UCSD-AML1 (cell line): Measurements from ENCODE around the gene ITIH5.

ENCODE experiments used
- DNase-seq: peaks from one replicate; lab custom pipeline; 2025; ENCODE audit not compliant: unreplicated experiment; lab: John Stamatoyannopoulos, UW

Gene ITIH5

GRCh38 chr10:7635408-7636125 lies 31.2 kb downstream of the ITIH5 start:
- no peak for DNase-seq

- DNase-seq: no peak
Observed at GRCh38 chr10:7634142-7634894, 32.4 kb downstream of the ITIH5 start.

GRCh38 chr10:7626283-7626682 lies 40.5 kb downstream of the ITIH5 start:
- no peak for DNase-seq

- no peak for DNase-seq
Observed at GRCh38 chr10:7625836-7626235, 40.9 kb downstream of the ITIH5 start.

- no peak for DNase-seq
Observed at GRCh38 chr10:7625009-7625408, 41.8 kb downstream of the ITIH5 start.

- peak; percentile 22 for DNase-seq
Observed at GRCh38 chr10:7622969-7623368, 43.8 kb downstream of the ITIH5 start.

- DNase-seq: no peak
Observed at GRCh38 chr10:7618461-7618860, 48.3 kb downstream of the ITIH5 start.

GRCh38 chr10:7611909-7612308 lies 54.9 kb downstream of the ITIH5 start:
- DNase-seq: no peak

GRCh38 chr10:7610651-7611389 lies 55.9 kb downstream of the ITIH5 start:
- no peak for DNase-seq

GRCh38 chr10:7610026-7610425 lies 56.7 kb downstream of the ITIH5 start:
- DNase-seq: no peak

- DNase-seq: no peak
Observed at GRCh38 chr10:7609556-7609955, 57.2 kb downstream of the ITIH5 start.

- DNase-seq: no peak
Observed at GRCh38 chr10:7608001-7608400, 58.8 kb downstream of the ITIH5 start.

GRCh38 chr10:7606951-7607404 lies 59.8 kb downstream of the ITIH5 start:
- no peak for DNase-seq

GRCh38 chr10:7605565-7606295 lies 61.0 kb downstream of the ITIH5 start:
- no peak for DNase-seq

- DNase-seq: no peak
Observed at GRCh38 chr10:7601023-7601656, 65.6 kb downstream of the ITIH5 start.

- no peak for DNase-seq
Observed at GRCh38 chr10:7598771-7599170, 68.0 kb downstream of the ITIH5 start.

GRCh38 chr10:7596356-7596755 lies 70.4 kb downstream of the ITIH5 start:
- DNase-seq: no peak

GRCh38 chr10:7593905-7594304 lies 72.9 kb downstream of the ITIH5 start:
- no peak for DNase-seq

GRCh38 chr10:7593063-7593462 lies 73.7 kb downstream of the ITIH5 start:
- DNase-seq: no peak

- DNase-seq: no peak
Observed at GRCh38 chr10:7592627-7593026, 74.1 kb downstream of the ITIH5 start.

GRCh38 chr10:7590271-7590670 lies 76.5 kb downstream of the ITIH5 start:
- DNase-seq: no peak
